Measurements from ENCODE around the gene RPS28.

Gene RPS28

GRCh38 chr19:8371011-8371804, 49.9 kb downstream of the RPS28 start:
- Histone ChIP-seq H3K27me3 (ENCODE audit: insufficient read depth, low read length) (no peaks in the 10 kb centered on the region), H3K9me3 (ENCODE audit: low read length) (no peaks in the 10 kb centered on the region), H3K9me2 (ENCODE audit: low read depth, low read length) (no peaks in the 10 kb centered on the region), H3F3A (ENCODE audit: insufficient read depth, low read length) (no peaks in the 10 kb centered on the region), H3K36me3 (ENCODE audit: insufficient read depth, low read length) (no peaks in the 10 kb centered on the region; the same call in 1 of the 2 replicates), H3K9ac (ENCODE audit: low read length) (no peak overlapping the region), H3K4me1 (ENCODE audit: insufficient read depth, low read length, severe bottlenecking) (no peaks in the 10 kb centered on the region), H3K27ac (ENCODE audit: low read depth, low read length, poor library complexity, severe bottlenecking) (no peak overlapping the region), H2AFZ (ENCODE audit: low read length) (no peak overlapping the region), H3K4me2 (ENCODE audit: low read length) (no peak overlapping the region), H4K20me1 (ENCODE audit: insufficient read depth, low read length) (no peaks in the 10 kb centered on the region), H3K4me3 (ENCODE audit: low read depth, low read length, poor library complexity, severe bottlenecking) (no peak overlapping the region), H3K79me2 (ENCODE audit: insufficient read depth, low read length) (no peaks in the 10 kb centered on the region)
- TF ChIP-seq EZH2 (IDR thresholded peaks at IDR 0.05; ENCODE audit: borderline replicate concordance, low read length) (no peak), CTCF (IDR thresholded peaks at IDR 0.05; ENCODE audit: low read length) (no peak)

All from OCI-LY1 (cell line).